GM12864 (cell line): ENCODE measurements around the gene UBAC2.

ENCODE experiments used
- DNase-seq: peaks from one replicate; pipeline ENCODE4 v3.0.0-alpha.2; 2011; ENCODE audit warnings: low read depth
- H3K4me3 ChIP-seq: 2 replicates; pipeline ENCODE4 v1.5.1; 2011; ENCODE audit warnings: mild to moderate bottlenecking, low read depth, low read length, control low read depth
- TF ChIP-seq, protein P1 (sequence below): IDR thresholded peaks from 2 replicates; pipeline ENCODE4 v1.5.1; 2011; ENCODE audit warnings: low read depth, mild to moderate bottlenecking, moderate library complexity, low read length, control low read depth, inconsistent platforms; ENCODE audit errors: missing control alignments

UBAC2 gene

GRCh38 chr13:99287551-99287950, 86.9 kb downstream of the UBAC2 start:
- no peak for DNase-seq
- TF ChIP-seq, protein P1, sequence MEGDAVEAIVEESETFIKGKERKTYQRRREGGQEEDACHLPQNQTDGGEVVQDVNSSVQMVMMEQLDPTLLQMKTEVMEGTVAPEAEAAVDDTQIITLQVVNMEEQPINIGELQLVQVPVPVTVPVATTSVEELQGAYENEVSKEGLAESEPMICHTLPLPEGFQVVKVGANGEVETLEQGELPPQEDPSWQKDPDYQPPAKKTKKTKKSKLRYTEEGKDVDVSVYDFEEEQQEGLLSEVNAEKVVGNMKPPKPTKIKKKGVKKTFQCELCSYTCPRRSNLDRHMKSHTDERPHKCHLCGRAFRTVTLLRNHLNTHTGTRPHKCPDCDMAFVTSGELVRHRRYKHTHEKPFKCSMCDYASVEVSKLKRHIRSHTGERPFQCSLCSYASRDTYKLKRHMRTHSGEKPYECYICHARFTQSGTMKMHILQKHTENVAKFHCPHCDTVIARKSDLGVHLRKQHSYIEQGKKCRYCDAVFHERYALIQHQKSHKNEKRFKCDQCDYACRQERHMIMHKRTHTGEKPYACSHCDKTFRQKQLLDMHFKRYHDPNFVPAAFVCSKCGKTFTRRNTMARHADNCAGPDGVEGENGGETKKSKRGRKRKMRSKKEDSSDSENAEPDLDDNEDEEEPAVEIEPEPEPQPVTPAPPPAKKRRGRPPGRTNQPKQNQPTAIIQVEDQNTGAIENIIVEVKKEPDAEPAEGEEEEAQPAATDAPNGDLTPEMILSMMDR, result no peak
- no peak overlapping the region for H3K4me3 ChIP-seq

DNA sequence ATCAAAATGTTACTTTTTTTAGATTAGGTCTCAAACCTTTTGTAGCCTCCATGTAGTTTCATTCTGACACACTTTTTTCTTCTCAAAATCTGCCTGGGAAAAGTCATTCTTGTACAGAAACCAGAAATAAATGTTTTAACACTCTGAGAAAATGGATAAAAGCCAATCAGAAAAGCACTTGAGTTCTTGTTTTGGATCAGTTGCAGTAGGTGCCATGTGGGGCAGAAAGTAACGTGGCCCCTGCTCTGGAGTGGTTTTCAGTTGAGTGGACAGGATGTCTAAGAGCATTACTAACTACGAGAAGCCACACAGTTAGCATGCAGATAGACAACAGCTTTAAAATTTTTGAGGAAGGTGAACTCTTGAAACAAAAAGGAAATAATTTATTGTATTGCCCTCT, 87.4 kb downstream of the UBAC2 start:
- H3K4me3 ChIP-seq, result no peak overlapping the region
- TF ChIP-seq, protein P1, result no peak
- DNase-seq, result peak; percentile 80

GRCh38 chr13:99289271-99289670, 88.6 kb downstream of the UBAC2 start:
- TF ChIP-seq, protein P1, result no peak
- H3K4me3 ChIP-seq, result no peak overlapping the region
- DNase-seq, result no peak

DNA sequence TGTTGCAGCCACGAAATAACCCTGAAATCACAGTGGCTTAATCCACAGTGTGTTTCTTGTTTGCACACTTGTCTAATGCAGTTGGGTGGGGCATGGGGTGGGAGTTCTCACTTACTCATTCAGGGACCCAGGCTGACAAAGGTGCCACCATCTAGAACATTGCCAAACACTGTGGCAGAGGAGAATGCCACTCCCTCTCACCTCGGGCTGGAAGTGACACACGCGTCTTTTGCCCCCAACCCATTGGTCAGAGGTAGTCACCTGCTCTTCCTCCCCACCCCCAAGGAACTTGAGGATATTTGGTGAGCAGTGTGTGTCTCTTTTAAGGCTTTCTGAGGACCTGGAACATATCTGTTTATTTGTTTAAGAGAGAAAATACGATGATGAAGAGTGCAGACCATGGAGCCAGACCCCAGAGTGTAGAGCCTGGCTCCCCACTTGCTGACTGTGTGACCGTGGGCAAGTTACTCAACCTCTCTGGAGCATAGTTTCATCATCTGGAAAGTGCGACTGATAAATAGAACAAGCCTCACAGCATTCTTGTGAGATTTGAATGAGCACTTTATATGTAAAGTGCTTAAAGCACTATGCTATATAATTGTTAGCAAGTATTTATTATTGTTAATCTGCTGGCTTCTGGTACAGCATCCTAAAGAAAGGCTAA, 89.2 kb downstream of the UBAC2 start:
- no peak for DNase-seq
- H3K4me3 ChIP-seq, result no peak overlapping the region
- TF ChIP-seq, protein P1, result no peak

DNA sequence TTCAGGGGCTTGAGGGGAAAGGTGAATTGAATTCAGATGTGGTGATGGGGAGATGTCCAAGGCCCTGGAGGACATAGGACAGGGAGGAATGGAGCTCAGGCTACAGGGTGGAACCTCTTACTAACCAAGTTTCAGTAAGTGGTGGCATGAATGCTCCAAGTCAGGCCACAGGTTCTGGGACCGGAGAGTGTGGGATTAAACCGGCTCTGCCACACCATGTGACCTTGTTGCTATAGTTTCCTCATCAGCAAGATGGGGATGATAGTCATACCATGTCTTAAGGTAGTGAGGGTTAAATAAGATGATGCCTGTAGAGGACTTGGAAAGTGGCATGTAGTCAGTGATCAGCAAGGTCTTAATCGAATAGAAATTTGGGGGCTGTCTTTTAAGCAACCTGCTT, 90.2 kb downstream of the UBAC2 start:
- no peak overlapping the region for H3K4me3 ChIP-seq
- DNase-seq, result no peak
- TF ChIP-seq, protein P1, result no peak

DNA sequence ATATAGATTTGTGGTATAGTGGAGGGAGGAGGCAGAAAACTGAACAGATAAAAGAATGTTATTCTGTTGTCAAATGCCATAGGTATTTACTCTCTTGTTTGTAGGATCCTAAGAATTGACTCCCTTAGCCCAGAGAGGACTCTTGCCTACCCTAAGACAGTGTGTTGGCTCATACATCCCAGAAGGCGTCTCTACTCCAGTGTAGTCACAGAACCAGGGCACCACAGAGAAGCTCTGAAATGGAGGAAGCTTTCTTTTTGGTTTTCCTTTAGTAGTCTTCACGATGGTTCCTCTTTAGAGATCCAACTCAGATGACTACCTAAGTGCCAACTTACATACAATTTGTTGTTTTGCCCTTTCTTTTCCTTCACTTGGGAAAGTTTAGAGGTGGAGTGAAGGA, 92.5 kb downstream of the UBAC2 start:
- TF ChIP-seq, protein P1, result no peak
- no peak for DNase-seq
- no peak overlapping the region for H3K4me3 ChIP-seq

DNA sequence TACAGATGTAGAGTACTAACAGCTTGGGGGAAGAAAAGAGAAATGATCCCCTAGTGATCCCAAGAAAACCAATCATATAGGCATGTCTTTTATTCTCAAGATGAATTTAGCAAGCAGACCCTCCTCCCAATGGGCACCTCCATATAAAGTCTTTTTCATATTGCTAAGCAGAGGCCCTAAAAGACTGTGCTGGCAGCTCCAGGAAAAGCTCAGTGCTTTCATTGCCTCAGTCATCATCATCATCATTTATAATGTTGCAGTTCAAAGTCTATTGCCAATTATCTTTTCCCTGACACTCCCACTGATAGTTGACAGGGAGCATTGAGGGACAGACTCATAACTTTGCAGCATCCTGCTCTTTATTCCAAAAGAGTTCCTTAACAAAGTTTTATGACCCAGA, 93.5 kb downstream of the UBAC2 start:
- DNase-seq, result no peak
- TF ChIP-seq, protein P1, result no peak
- no peak overlapping the region for H3K4me3 ChIP-seq
